ENCODE measurements around the gene GFM1.

GFM1 gene

DNA sequence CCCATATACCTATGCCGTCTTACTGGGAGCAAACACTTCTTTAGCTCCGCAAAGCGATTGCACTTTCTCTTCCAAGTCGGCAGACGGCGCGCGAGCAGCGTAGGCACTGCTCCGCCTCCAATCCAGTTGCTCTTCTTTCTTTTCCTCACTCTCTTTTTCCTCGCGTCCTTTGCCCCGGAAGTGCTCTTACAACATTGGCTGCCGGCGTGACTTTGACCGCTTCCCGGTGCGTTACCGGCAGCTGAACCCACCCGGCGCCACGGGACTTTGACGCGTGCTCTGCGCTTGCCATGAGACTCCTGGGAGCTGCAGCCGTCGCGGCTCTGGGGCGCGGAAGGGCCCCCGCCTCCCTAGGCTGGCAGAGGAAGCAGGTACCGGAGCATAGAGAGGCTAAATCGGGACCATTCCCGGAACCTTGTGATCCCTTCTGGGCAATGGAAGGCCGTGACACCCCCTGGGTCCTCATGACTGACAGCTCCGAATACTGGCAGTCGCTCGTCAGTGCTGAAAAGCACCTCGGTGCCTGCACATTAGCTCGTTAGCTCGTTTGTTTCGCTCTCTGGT is at the start of gene GFM1:
Gene GFM1, plus strand, starts transcription at position 183 of the 564 bp plus-strand sequence. Its CDS starts 108 bp downstream, at position 291.
- H3K4me3 ChIP-seq (replicated peaks in 1 of 2; ENCODE audit: low read depth in 2 of 2, low read length in 2 of 2) = peak within 1 kb of the TSS; percentile 87 to 96
- DNase-seq (ENCODE audit: low read depth in 2 of 2) = peak; percentile 97
- TF ChIP-seq, protein P1, sequence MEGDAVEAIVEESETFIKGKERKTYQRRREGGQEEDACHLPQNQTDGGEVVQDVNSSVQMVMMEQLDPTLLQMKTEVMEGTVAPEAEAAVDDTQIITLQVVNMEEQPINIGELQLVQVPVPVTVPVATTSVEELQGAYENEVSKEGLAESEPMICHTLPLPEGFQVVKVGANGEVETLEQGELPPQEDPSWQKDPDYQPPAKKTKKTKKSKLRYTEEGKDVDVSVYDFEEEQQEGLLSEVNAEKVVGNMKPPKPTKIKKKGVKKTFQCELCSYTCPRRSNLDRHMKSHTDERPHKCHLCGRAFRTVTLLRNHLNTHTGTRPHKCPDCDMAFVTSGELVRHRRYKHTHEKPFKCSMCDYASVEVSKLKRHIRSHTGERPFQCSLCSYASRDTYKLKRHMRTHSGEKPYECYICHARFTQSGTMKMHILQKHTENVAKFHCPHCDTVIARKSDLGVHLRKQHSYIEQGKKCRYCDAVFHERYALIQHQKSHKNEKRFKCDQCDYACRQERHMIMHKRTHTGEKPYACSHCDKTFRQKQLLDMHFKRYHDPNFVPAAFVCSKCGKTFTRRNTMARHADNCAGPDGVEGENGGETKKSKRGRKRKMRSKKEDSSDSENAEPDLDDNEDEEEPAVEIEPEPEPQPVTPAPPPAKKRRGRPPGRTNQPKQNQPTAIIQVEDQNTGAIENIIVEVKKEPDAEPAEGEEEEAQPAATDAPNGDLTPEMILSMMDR (IDR thresholded peaks at IDR 0.05; ENCODE audit: low read depth, low read length) = peak; percentile 90

DNA sequence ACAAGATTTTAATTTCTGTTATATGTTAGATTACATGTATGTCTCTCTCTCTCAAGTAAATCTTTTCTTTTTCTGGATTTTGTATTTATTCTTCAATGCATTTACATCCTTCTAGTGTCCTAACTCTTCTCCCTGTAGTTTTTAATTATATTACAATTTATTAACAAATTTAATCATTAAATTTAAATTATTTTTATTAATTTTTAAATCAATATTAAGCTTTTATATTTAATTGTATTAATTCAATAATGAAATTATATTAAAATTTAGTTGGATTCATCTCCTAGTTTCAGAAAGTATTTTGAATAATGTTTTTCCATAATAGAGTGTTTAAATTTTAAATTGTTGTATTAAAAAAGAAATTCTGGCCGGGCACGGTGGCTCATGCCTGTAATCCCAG is 43.5 kb upstream of the GFM1 start:
- TF ChIP-seq, protein P1 (IDR thresholded peaks at IDR 0.05; ENCODE audit: low read depth, low read length) = no peak

DNA sequence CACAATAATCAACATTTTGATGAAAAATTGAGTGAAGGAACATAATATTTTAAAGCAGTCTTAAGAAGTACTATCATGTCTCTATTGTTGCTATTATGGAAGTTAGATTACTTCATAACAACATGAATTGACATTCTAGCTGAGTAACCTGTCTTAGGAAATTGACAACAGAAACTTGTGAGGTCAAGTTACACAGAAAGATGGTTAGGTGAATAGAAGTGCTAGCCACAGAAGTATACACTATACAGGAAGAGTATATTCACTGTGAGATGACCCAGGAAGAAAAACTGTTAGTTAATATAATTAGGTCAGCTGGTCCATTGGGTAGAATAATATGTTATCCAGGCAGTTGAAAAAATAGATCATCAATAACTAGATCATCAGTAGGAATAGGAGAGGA is 42.1 kb upstream of the GFM1 start:
- TF ChIP-seq, protein P1 (IDR thresholded peaks at IDR 0.05; ENCODE audit: low read depth, low read length) = no peak
- DNase-seq (ENCODE audit: low read depth in 2 of 2) = no peak
- no peak overlapping the region for H3K4me3 ChIP-seq (replicated peaks in 1 of 2; ENCODE audit: low read depth in 2 of 2, low read length in 2 of 2)

More for the DNA sequence above, 43.5 kb upstream of the GFM1 start:
- no peak overlapping the region for H3K4me3 ChIP-seq (replicated peaks in 1 of 2; ENCODE audit: low read depth in 2 of 2, low read length in 2 of 2)
- no peak for DNase-seq (ENCODE audit: low read depth in 2 of 2)

DNA sequence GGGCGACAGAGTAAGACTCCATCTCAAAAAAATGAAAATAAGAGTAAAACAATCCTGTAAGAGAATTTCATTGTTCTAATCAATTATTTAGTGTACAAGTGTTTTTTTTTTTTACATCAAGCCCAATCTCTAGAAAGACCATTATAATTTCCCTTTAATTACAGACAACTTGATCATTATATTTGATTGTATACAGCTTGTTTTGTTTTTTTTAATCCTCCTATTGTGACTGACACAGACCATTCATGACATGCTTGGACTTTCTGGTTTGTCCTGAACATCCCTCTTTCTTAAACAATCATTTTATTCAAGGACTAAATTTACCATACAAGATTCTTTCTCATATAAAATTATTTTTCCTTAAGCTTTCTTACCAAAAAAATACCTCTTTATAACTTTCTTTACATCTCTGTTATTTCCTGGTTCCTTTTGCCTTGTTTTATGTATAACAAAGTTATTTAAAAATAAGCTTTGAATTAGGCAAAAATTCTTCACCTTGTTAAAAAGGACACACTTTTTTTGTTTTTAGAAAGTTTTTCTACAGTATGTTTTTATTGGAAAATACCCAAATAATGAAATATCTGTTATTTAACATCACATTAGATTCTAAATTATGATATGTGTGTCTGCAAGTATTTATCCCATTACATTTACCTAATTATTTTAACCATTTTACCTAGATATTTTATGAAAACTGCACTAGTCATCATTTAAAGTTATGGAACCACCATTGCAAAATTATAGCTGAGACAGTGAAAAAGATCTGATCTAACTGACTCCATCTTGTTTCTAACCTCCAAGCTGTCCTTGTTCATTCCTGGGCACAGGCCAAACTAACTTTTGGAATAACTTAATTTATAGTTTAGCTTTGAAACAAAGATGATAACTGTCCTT is 26.1 kb upstream of the GFM1 start:
- TF ChIP-seq, protein P1 (IDR thresholded peaks at IDR 0.05; ENCODE audit: low read depth, low read length) = no peak
- DNase-seq (ENCODE audit: low read depth in 2 of 2) = no peak
- no peak overlapping the region for H3K4me3 ChIP-seq (replicated peaks in 1 of 2; ENCODE audit: low read depth in 2 of 2, low read length in 2 of 2)

DNA sequence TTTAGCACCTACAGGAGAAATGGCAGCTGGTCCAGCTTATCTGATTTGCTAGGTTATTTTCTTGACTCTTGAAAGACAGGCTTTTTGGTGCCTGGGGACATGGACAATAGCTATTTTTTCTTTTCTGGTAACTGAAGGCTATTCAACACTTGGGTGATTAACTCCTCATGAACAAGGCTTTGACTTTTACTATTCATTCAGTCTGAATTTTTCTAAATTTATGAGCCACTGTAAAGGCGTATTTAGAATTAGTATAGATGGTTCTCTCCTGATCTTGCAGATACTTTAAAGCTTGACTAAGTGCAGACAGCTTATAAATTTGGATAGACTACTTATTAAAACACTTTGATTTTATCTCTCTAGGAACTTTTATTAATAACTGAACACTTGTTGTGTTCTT is 18.4 kb upstream of the GFM1 start:
- TF ChIP-seq, protein P1 (IDR thresholded peaks at IDR 0.05; ENCODE audit: low read depth, low read length) = no peak
- H3K4me3 ChIP-seq (replicated peaks in 1 of 2; ENCODE audit: low read depth in 2 of 2, low read length in 2 of 2) = no peak overlapping the region
- DNase-seq (ENCODE audit: low read depth in 2 of 2) = no peak

DNA sequence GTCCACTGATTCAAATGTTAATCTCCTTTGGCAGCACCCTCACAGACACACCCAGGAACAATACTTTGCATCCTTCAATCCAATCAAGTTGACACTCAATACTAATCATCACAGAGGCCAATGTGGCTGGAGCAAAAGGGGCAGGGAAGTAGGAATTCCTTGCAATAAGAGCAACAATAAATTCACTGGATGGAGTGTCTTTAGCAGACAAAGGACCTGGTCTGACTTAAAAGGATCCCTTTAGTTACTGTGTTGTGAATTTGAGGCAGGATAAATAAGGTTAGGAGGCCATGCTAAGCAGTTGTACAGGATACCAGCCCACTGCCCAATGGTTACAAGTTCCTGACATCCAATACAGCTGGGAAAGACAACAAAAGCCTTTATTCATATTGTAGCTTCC is 12.3 kb upstream of the GFM1 start:
- no peak for DNase-seq (ENCODE audit: low read depth in 2 of 2)
- H3K4me3 ChIP-seq (replicated peaks in 1 of 2; ENCODE audit: low read depth in 2 of 2, low read length in 2 of 2) = no peak overlapping the region
- TF ChIP-seq, protein P1 (IDR thresholded peaks at IDR 0.05; ENCODE audit: low read depth, low read length) = no peak
